ENCODE results near the gene NRP1. TPM values are rescaled to one million over a fixed set of nuclear protein-coding genes. Genes with fewer than 3 reads are reported as not detected.
"Not testable (repeated sequence)": the region's sequence is repeated elsewhere in the genome, so short reads cannot be mapped to it uniquely, and the experiment has no call there.

Gene NRP1
- polyA plus RNA-seq, 3 donors, result 149 to 166 (median 158) TPM

- DNase-seq, result no peak
Measured at GRCh38 chr10:33153251-33153967, 181.1 kb downstream of the NRP1 start.

DNA sequence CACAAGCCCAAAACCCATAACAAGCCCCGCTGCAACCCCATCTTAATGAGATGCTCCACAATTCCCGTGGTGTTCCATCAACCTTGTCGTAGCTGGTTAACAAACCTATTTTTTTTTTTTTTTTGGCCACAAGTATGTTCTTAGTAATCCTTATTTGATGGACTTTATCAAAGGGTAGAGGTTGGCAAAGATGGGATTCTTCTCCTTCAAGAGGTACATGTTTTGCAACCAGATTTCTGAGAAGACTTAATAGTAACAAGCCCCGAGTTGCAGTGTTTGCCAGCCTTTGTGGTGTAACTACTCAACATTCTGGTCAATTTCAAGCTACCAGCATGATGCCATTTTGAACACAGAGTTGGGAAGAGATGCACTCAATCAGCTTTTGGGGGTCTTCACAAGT, 181.7 kb downstream of the NRP1 start:
- DNase-seq, result no peak

GRCh38 chr10:33152146-33152545, 182.3 kb downstream of the NRP1 start:
- DNase-seq, result no peak

GRCh38 chr10:33151344-33151864, 183.1 kb downstream of the NRP1 start:
- DNase-seq, result no peak

- DNase-seq, result no peak
Measured at GRCh38 chr10:33150889-33151288, 183.6 kb downstream of the NRP1 start.

DNA sequence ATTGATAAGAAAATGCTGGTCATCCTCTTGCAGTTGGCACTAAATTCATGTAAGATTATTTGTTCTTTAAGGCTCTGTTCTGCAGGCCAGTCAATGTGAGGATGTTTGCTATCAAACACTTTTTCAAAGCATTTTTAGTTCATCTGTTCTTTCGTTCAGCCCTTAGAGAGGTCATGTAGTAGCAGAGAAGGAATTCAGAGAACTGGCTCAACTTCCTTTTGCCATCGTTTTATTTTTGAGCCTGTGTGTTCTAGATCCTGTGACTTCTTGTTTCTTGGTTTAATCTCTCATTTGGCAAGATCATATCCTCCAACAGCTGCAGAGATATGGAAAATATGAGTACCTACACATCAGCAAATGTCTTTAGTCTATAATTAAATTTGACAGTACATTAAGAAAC, 184.3 kb downstream of the NRP1 start:
- DNase-seq, result no peak

- DNase-seq, result no peak
Measured at GRCh38 chr10:33147013-33147310, 187.5 kb downstream of the NRP1 start.

- no peak for DNase-seq
Measured at GRCh38 chr10:33146189-33147012, 188.1 kb downstream of the NRP1 start.

DNA sequence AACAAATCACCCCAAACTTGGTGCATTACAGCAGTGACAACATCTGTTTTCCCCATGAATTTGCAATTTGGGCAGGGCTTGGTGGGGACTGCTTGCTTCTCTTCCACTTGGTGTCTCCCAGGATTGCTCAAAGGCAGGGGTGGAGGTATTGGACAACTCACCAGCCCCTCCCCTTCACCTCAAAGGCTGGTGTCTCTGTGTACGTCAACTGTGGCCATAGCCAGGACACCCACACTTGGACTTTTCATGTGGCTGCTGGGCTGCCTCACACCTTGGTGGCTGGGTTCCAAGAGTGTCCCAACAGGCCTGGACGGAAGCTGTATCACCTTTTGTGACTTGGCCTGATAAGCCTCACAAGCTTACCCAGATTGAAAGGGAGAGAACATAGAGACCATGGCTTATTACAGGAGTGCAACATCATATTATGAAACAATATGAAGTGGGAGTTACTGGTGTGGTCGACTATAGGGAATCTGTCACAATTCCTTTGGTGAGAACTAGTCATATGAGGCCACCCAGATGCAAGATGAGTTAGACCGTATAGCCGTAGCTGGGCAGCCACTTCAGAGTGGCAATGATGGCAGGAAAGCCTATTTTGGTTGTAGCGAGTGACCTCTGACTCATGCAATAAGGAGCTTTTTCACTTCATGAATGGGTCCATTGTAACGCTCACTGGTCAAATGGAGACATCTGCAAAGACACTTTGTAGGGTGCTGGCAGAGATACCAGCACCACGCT, 188.8 kb downstream of the NRP1 start:
- DNase-seq, result no peak

DNA sequence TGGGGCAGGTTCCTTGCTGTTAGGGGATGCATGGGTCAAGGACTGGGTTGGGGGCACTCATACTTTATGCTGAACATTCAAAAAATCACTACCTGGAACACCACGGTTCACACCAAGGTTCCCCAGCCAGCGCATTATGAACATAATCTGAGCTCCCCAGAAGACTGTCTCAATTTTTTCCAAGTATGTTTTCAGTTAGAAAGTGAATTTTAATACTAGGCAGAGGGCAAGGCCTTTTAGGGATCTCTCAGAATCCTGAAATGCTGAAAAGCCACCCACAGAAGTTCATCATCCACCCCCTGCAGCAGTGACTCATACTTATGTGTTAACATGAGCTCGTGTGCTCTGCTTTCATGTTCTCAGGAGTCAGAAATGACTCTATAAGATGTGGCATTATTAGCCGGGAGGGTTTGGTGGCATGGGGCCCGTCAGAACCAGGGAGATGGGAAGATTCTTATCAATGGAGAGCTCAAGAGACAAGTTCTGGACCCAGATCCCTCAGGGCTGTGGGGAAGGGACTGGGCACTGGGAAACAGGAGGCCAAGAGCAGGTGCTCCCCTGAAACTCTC, 191.2 kb downstream of the NRP1 start:
- DNase-seq, result no peak

GRCh38 chr10:33142295-33142694, 192.2 kb downstream of the NRP1 start:
- no peak for DNase-seq

DNA sequence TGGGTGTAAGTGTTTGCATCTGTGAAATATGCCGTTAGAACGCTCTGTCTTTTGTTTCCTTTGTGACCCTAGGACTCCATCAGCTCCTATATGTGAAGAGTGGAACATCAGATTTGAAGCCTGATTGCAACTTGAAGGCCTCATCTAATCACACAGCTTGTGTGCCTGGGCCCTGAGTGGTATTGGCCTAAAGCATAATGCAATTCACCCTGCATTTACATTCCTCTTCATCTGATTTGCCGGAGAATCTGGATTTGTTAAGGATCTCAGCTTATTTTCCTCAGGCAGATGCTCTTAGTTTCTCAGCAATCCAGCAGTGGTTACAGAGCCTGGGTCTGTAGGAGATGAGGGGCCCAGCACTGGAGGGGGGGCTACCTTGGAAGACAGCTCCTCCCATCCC, 193.2 kb downstream of the NRP1 start:
- DNase-seq, result no peak

DNA sequence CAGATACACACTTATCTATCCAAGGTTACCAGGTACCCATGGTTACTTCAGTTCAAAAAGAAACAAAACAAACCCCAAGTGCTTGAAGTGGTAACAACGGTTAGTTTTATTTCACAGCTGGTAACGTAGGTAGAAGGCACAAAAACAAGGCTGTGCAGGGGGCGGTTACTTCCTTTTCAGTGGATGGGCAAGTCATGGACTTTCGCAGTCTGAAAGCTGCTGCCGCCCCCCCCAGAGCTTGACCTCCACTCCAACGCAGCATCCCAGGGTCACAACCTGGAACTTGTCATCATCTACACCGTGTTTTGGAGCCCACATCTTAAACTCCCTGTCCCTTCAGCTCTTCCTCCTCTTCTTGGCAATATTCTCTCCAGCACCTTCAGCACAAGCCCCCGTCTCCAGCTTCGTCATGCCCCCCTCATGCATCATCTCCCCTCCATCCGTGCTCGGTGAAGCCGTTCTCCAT, 195.3 kb downstream of the NRP1 start:
- no peak for DNase-seq

DNA sequence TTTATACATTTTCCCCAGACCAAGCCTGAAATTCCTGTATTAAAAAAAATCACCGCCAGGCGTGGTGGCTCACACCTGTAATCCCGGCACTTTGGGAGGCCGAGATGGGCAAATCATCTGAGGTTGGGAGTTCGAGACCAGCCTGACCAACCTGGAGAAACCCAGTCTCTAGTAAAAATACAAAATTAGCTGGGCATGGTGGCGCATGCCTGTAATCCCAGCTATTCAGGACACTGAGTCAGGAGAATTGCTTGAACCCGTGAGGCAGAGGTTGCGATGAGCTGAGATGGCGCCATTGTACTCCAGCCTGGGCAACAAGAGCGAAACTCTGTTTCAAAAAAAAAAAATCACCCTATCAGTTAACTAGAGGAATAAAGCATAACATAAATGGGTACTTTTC, 195.8 kb downstream of the NRP1 start:
- not testable (repeated sequence) for DNase-seq

DNA sequence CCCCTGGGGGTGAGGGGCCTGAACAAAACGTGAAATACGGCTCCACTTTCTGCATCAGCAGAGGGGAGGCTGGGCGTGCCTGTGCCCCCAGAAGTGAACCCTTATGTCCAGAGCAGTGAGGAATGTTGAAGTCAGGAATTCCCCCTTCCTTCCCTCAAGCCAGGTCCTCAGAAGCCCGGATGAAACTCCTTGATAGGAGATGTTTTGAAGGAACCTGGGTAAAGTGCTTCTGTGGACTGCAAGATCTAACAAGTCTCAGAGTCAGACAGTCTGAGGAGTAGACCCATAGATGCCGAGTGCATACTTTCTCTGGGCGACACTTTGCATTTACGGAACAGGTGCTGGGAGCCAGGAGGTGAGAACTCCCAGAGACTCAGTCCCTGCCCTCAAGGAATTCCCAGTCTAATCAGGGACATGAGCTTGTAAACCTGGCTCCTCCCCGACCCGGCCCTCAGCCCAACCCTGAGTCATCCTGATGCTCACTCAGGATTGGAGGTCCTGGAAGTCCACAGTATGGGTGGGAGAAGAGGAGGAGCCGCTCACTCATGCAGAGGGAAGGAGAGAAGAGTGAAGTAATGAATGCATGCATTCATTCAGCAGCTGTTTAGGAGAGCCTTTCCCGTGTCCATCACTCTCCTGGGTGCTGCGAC, 197.0 kb downstream of the NRP1 start:
- DNase-seq, result no peak

DNA sequence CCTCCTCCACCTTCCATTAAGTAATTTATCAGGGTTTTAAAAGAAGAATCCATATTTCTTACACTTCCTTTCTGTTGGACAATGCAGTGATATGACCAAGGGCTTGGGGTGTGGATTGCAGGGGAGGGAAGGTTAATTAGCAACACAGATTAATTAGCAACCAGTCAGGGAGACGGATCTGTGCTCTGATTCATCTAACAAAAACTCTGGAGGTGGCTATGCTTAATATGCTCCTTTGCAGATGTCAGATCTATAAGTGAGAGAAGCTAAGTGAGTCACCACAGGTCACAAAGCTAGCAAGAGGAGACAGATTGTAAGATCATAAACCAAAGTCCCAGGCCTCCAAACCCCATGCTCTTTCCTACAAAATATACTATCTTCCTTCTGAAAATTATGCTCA, 197.7 kb downstream of the NRP1 start:
- no peak for DNase-seq

GRCh38 chr10:33136271-33136670, 198.2 kb downstream of the NRP1 start:
- no peak for DNase-seq

GRCh38 chr10:33134011-33134751, 200.3 kb downstream of the NRP1 start:
- no peak for DNase-seq

GRCh38 chr10:33133557-33133956, 200.9 kb downstream of the NRP1 start:
- DNase-seq, result no peak

- DNase-seq, result no peak
Measured at GRCh38 chr10:33132626-33133025, 201.8 kb downstream of the NRP1 start.

DNA sequence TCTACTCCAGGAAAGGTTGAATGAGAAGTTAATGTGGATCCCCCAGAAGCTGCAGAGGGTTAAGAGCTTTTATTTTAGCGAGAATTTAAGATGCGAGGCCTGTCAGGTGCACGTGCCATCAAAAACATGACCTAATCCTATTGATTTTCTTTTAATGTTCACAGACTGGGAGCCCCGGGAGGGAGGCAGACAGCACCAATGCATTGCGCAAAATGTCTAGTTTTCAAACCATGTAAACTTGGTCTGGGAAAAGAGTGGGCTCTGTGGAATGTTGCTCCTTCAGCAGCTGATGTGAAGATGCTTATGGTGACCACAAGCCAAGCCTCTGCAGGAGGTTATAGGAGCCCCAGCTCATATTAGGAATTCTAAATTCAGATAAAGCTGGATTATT, 204.5 kb downstream of the NRP1 start:
- no peak for DNase-seq

Measured in renal pelvis (tissue), 4 donors.